Medulla oblongata (tissue), 1 donor: ENCODE measurements around the gene MAML3.

ENCODE experiments used
- DNase-seq: peaks from one replicate; pipeline ENCODE4 v3.0.0-alpha.2; 2015; ENCODE audit errors: extremely low spot score

Gene MAML3

GRCh38 chr4:139813881-139814280 lies 340.1 kb downstream of the MAML3 start:
- DNase-seq: no peak

- no peak for DNase-seq
Observed at GRCh38 chr4:139810710-139811109, 343.3 kb downstream of the MAML3 start.

- no peak for DNase-seq
Observed at GRCh38 chr4:139809757-139810140, 344.2 kb downstream of the MAML3 start.

GRCh38 chr4:139808808-139809756 lies 344.9 kb downstream of the MAML3 start:
- DNase-seq: no peak

- no peak for DNase-seq
Observed at GRCh38 chr4:139808381-139808807, 345.6 kb downstream of the MAML3 start.

GRCh38 chr4:139807483-139807882 lies 346.5 kb downstream of the MAML3 start:
- DNase-seq: no peak

GRCh38 chr4:139806929-139807328 lies 347.1 kb downstream of the MAML3 start:
- no peak for DNase-seq

- DNase-seq: no peak
Observed at GRCh38 chr4:139802931-139803330, 351.1 kb downstream of the MAML3 start.

GRCh38 chr4:139802488-139802887 lies 351.5 kb downstream of the MAML3 start:
- no peak for DNase-seq

GRCh38 chr4:139801895-139802294 lies 352.1 kb downstream of the MAML3 start:
- DNase-seq: no peak

- DNase-seq: no peak
Observed at GRCh38 chr4:139800082-139800481, 353.9 kb downstream of the MAML3 start.

GRCh38 chr4:139799615-139800014 lies 354.4 kb downstream of the MAML3 start:
- DNase-seq: no peak

GRCh38 chr4:139798456-139798855 lies 355.5 kb downstream of the MAML3 start:
- DNase-seq: no peak

GRCh38 chr4:139797287-139797686 lies 356.7 kb downstream of the MAML3 start:
- no peak for DNase-seq

- DNase-seq: no peak
Observed at GRCh38 chr4:139795527-139796314, 358.3 kb downstream of the MAML3 start.

- DNase-seq: no peak
Observed at GRCh38 chr4:139794158-139794954, 359.6 kb downstream of the MAML3 start.

- no peak for DNase-seq
Observed at GRCh38 chr4:139791681-139792080, 362.3 kb downstream of the MAML3 start.

- no peak for DNase-seq
Observed at GRCh38 chr4:139790291-139790690, 363.7 kb downstream of the MAML3 start.

GRCh38 chr4:139789096-139789654 lies 364.8 kb downstream of the MAML3 start:
- DNase-seq: no peak

GRCh38 chr4:139786494-139787354 lies 367.3 kb downstream of the MAML3 start:
- DNase-seq: no peak

- no peak for DNase-seq
Observed at GRCh38 chr4:139785356-139785755, 368.6 kb downstream of the MAML3 start.
